ENCODE results near the gene SLAMF6.
"Not testable (repeated sequence)": the region's sequence is repeated elsewhere in the genome, so short reads cannot be mapped to it uniquely, and the experiment has no call there.

SLAMF6 gene

DNA sequence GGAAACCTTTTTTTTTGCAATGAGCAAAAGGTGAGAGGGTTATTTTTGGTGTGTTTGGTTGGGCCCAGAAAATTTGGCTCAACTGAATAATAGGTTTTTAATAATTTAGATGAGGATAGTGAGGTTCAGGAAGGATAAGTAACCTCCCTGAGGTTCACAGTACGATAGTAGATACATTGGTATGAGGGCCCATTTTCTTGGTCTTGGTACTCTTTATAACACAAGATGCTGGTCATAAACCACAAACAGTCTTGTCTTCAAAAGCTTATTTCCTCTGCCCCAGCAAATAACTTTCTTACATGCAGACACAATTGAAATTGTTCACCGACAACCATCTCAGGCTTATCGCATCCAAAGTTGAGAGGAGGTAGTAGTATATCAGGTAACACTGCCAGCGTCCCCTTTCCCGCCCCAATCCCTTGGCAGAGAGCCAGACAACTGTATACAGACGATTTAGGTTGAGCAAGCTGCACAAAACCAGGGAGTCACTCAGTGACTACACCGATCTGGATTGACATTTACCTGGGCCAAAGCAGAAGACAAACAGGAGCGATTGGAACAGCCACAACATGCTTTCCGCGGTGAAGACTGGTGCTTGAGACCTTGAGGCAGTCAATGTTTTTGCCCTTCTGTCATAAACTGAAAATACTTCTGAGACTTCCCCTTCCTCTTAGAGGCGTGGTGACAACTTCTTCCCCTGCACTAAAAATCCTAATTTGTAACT, at the start of gene SLAMF6:
Gene SLAMF6 (minus strand): TSS at position 634 of the 724 bp plus-strand sequence. CDS start 63 bp downstream, at position 571.
- peak; percentile 31 to 61 (median 44) for DNase-seq

GRCh38 chr1:160570840-160571239, 47.8 kb upstream of the SLAMF6 start:
- peak; percentile 71 to 82 (median 80) for DNase-seq

DNA sequence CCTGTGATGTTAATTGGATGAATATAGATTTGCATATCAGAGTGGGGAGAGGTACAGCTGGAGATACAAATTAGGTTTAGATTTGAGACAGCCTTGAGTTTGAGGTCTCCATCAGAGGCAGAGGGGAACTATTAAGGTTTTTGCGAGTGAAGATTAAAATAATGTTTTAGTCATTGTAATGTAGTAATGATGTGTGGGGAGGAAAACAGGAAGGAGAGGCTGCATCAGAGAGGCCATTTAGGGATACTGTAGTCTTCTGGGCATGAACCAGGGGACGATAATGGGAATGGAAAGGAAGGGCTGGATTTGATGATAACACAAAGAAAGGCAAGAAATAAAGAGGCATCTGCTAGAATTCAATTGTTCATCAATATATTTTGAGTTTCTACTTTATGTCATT, 46.8 kb upstream of the SLAMF6 start:
- DNase-seq, result peak; percentile 55 to 72 (median 70)

DNA sequence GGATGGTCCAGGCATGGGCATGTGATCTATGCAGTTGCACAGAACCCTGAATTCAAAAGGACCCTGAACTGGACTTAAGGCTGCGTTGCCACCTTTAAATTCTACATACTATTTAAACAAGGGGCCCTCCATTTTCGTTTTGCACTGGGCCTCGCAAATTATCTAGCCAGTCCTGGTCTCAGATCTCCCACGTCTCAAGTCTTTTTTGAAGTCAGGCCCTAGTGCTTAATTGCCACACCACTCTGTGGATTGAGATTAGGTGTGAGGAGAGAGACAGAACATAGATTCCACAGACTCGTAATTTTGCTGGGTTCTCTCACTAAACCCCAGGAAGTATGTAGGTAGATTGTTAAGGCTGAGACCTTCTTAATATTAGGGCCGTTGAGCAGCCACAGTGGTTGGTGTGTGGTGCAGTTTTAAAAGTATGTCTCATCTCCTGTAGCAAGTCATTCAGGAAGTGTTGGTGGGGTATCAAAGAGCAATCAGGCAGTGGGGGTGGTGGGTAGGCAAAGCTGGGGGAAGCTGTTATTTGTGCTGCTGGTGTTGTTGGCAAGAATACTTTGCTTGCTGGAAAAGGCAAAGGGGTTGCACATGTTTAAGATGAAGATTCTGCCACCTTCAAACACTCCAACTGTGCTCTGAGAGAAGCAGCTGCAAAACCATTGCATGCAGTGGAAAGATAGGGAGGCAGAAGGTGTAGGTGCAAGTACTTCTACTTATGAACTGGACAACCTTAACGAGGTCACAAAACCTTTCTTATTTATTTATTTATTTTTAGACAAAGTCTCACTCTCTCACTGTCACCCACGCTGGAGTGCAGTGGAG, 45.0 kb upstream of the SLAMF6 start:
- DNase-seq, result peak; percentile 62 to 63 (median 62)

- no peak for DNase-seq
These were observed 44.3 kb upstream of the SLAMF6 start for GRCh38 chr1:160567341-160567740.

GRCh38 chr1:160565564-160565963, 42.5 kb upstream of the SLAMF6 start:
- DNase-seq, result no peak

- not testable (repeated sequence) for DNase-seq
These were observed 40.2 kb upstream of the SLAMF6 start for GRCh38 chr1:160563230-160563629.

DNA sequence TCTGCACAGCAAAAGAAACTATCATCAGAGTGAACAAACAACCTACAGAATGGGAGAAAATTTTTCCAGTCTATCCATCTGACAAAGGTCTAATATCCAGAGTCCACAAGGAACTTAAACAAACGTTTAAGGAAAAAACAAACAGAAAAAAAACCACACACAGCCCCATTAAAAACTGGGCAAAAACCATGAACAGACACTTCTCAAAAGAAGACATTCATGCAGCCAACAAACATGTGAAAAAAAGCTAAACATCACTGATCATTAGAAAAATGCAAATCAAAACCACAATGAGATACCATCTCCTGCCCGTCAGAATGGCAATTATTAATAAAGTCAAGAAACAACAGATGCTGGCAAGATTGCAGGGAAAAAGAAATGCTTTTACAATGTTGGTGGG, 39.7 kb upstream of the SLAMF6 start:
- not testable (repeated sequence) for DNase-seq

DNA sequence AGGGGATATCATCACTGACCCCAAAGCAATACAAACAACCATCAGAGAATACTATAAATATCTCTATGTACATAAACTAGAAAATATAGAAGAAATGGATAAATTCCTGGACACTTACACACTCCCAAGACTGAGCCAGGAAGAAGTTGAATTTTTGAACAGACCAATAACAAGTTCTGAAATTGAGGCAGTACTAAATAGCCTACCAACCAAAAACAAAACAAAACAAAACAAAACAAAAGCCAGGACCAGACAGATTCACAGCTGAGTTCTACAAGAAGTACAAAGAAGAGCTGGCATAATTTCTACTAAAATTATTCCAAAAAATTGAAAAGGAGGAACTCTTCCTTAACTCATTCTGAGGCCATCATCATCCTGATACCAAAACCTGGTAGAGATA, 37.8 kb upstream of the SLAMF6 start:
- DNase-seq, result no peak

- no peak for DNase-seq
These were observed 37.1 kb upstream of the SLAMF6 start for GRCh38 chr1:160560045-160560705.

GRCh38 chr1:160559437-160559836, 36.4 kb upstream of the SLAMF6 start:
- DNase-seq, result peak in 1 of 3 donors; percentile 36

GRCh38 chr1:160558660-160559380, 35.8 kb upstream of the SLAMF6 start:
- peak in 1 of 3 donors; percentile 41 for DNase-seq

GRCh38 chr1:160553778-160554177, 30.7 kb upstream of the SLAMF6 start:
- DNase-seq, result no peak

DNA sequence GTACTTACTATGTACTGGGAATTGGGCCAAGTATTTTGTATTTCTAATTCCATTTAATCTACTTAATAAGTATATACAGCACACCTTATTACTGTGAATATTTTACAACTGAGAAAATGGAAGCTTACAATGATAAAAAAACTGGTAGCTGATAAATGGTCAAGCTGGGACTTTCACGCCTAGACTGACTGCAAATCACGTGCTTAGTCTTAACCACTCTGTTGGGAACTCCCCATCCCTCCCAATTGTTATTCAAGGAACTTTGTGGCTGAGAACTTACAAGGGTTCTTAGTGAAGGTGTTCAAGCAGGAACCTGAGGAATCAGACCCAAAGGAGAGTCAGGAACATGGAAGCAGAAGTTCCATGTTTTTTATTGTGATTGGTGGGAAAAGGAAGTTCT, 29.4 kb upstream of the SLAMF6 start:
- peak in 2 of 3 donors; percentile 42 to 46 for DNase-seq

GRCh38 chr1:160550572-160551034, 27.5 kb upstream of the SLAMF6 start:
- peak in 1 of 3 donors; percentile 59 for DNase-seq

- no peak for DNase-seq
These were observed 26.6 kb upstream of the SLAMF6 start for GRCh38 chr1:160549665-160550006.

DNA sequence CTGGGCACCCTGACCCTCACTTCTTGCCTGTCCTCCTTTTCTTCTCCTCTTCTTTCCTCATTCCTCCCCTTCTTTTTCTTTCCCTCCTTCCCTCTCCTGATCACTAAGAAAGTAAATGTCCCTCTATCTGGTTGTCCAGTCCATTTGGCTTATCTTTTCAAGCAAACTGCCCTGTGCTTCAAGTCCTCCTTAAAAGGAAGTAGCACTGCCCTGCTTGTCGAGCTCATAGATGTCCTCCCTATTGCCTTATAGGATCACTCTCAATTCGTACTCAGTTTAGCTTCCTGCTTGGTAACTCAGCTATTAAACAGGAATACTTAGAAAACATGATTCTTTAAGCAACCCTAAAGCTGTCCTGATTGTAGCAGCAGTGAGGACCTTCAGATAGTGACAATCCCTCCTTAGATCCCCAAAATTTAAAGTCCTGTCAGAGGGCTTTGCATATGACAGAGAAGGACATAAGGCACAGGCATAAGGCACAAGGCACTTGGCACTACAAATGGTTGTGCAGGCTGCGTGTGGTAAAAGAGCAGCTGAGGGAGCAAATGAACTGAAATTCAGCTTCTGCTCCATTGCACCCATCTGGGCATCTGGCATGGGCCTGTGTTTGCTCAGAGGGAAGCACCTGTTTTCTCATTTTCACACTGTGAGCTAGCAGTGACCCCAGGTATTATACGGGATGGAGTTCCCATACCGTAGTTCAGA, 26.1 kb upstream of the SLAMF6 start:
- DNase-seq, result no peak

GRCh38 chr1:160548183-160548582, 25.1 kb upstream of the SLAMF6 start:
- peak; percentile 48 to 83 (median 69) for DNase-seq

- DNase-seq, result peak in 2 of 3 donors; percentile 44 to 49
These were observed 24.4 kb upstream of the SLAMF6 start for GRCh38 chr1:160547422-160547821.

DNA sequence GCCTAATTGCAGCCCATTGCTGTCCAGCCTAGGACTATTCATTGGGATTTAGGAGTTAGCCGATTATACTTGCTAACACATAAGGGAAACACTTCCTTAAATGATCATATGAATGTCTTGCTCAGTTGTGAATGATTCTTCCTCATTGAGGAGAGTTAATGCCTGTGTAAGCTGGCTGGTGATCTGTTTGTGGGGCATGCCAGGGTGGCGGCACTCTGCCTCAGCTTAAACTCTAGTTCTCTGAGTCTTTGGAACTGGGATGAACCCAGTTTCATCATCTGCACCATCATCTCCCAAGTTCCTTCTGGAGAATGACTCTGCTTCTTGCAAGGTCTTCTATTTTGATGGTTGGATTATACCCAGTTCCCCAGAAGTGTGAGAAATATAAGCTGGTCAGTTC, 23.9 kb upstream of the SLAMF6 start:
- peak; percentile 89 to 94 (median 92) for DNase-seq

DNA sequence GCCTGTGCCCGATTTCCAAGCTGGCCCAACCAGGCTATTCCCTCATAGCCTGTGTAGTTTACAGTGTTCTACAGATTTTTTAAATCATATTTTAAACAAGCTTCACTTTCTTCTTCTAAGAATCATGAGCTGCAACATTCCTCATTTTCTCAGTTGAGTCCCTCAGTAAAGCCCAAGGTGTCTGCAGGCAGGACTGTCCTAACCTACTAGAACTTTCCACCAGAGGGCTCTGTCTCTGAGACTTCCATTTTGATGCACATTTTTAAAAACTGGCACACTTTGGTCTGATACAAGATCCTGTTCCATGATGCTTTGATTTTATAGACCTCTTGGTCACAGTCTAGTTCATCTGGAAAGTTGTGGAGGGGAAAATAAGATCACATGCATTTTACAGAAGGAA, 21.6 kb upstream of the SLAMF6 start:
- DNase-seq, result peak; percentile 54 to 62 (median 57)
